SU-DHL-6 (cell line): ENCODE results near the gene INPP4B.

Experiments
- H2AFZ ChIP-seq: fragments of 200-600 bp; sonication (generic); 2 replicates; pipeline ENCODE4 v1.6.1; 2014; ENCODE audit warnings: low read depth, mild to moderate bottlenecking, moderate library complexity, mixed read lengths, antibody characterized with exemption, low read length; ENCODE audit not compliant: severe bottlenecking
- H3F3A ChIP-seq: fragments of 200-600 bp; shearing (Covaris generic); 2 replicates; pipeline ENCODE4 v1.6.0; 2016; ENCODE audit warnings: antibody characterized with exemption, mild to moderate bottlenecking; ENCODE audit not compliant: insufficient read depth
- H3K27ac ChIP-seq: fragments of 200-600 bp; sonication (generic); 2 replicates; pipeline ENCODE4 v1.5.1; 2016; ENCODE audit warnings: low read depth, mild to moderate bottlenecking, low read length, moderate library complexity, mixed read lengths
- H3K27me3 ChIP-seq: fragments of 200-600 bp; sonication (generic), shearing (Covaris generic); 2 replicates; pipeline ENCODE4 v1.6.0; 2014; ENCODE audit warnings: mild to moderate bottlenecking, low read length
- H3K36me3 ChIP-seq: fragments of 200-600 bp; sonication (generic); 2 replicates; pipeline ENCODE4 v1.6.1; 2014; ENCODE audit warnings: mild to moderate bottlenecking, low read length, mixed read lengths
- H3K4me2 ChIP-seq: fragments of 300-600, 200-600 bp; shearing (Covaris generic), sonication (generic); 2 replicates; pipeline ENCODE4 v1.6.0; 2014; ENCODE audit warnings: low read length, low read depth, mild to moderate bottlenecking; ENCODE audit not compliant: poor library complexity, severe bottlenecking
- H3K4me3 ChIP-seq: fragments of 200-600 bp; sonication (generic); 2 replicates; pipeline ENCODE4 v1.5.1; 2014; ENCODE audit warnings: antibody characterized with exemption, low read length, mild to moderate bottlenecking, mixed read lengths; ENCODE audit not compliant: insufficient read depth, poor library complexity, severe bottlenecking
- H3K79me2 ChIP-seq: fragments of 200-600 bp; sonication (generic); 2 replicates; pipeline ENCODE4 v1.6.1; 2014; ENCODE audit warnings: mild to moderate bottlenecking, low read length, moderate library complexity; ENCODE audit not compliant: insufficient read depth
- H3K9ac ChIP-seq: fragments of 200-600 bp; sonication (generic); 2 replicates; pipeline ENCODE4 v1.7.0; 2014; ENCODE audit warnings: mild to moderate bottlenecking, low read length
- H3K9me2 ChIP-seq: fragments of 200-600 bp; sonication (generic); replicated peaks from 2 replicates; pipeline ENCODE4 v1.6.1; 2014; ENCODE audit warnings: low read length; ENCODE audit not compliant: insufficient read depth
- H3K9me3 ChIP-seq: fragments of 200-600 bp; sonication (generic); 2 replicates; pipeline ENCODE4 v1.6.1; 2014; ENCODE audit warnings: low read length, mixed read lengths; ENCODE audit not compliant: insufficient read depth
- H4K20me1 ChIP-seq: fragments of 200-600 bp; sonication (generic); 2 replicates; pipeline ENCODE4 v1.6.1; 2014; ENCODE audit warnings: low read depth, mild to moderate bottlenecking, antibody characterized with exemption, low read length, moderate library complexity, mixed read lengths
- CTCF ChIP-seq: fragments of 200-600 bp; sonication (generic); IDR thresholded peaks from one replicate; pipeline ENCODE4 v1.5.1; 2017; ENCODE audit warnings: antibody characterized with exemption, mild to moderate bottlenecking, low read length, moderate library complexity; ENCODE audit not compliant: insufficient read depth, poor library complexity, severe bottlenecking
- EZH2phosphoT487 ChIP-seq: fragments of 200-600 bp; sonication (generic), shearing (Covaris generic); conservative IDR thresholded peaks from 2 replicates; pipeline ENCODE4 v1.6.1; 2018; ENCODE audit warnings: mild to moderate bottlenecking, antibody characterized with exemption, low read length, moderate library complexity, mixed read lengths

The INPP4B gene

GRCh38 chr4:142475663-142476062, 370.4 kb downstream of the INPP4B start:
- no peaks in the 10 kb centered on the region for H3K27me3 ChIP-seq
- no peak overlapping the region for H3K27ac ChIP-seq
- H3K4me3 ChIP-seq, result no peak overlapping the region
- no peaks in the 10 kb centered on the region for H3K9me2 ChIP-seq
- H2AFZ ChIP-seq, result no peak overlapping the region
- no peaks in the 10 kb centered on the region for H3K36me3 ChIP-seq
- TF ChIP-seq CTCF (no peak), EZH2phosphoT487 (no peak)
- no peak overlapping the region for H3K4me2 ChIP-seq
- H3K79me2 ChIP-seq, result no peaks in the 10 kb centered on the region
- no peaks in the 10 kb centered on the region for H4K20me1 ChIP-seq
- H3F3A ChIP-seq, result no peaks in the 10 kb centered on the region
- no peaks in the 10 kb centered on the region for H3K9me3 ChIP-seq
- H3K9ac ChIP-seq, result no peak overlapping the region

- Histone ChIP-seq H3K4me2 (no peak overlapping the region), H4K20me1 (no peaks in the 10 kb centered on the region), H3K27ac (no peak overlapping the region)
These were observed 371.6 kb downstream of the INPP4B start for GRCh38 chr4:142474398-142475087.

GRCh38 chr4:142473960-142474338, 372.2 kb downstream of the INPP4B start:
- Histone ChIP-seq H3K27ac (no peak overlapping the region), H3K9ac (no peak overlapping the region)
- no peak for TF ChIP-seq CTCF
- TF ChIP-seq EZH2phosphoT487, result no peak

More at GRCh38 chr4:142474398-142475087, 371.6 kb downstream of the INPP4B start:
- Histone ChIP-seq H3K9ac (no peak overlapping the region), H3K79me2 (no peaks in the 10 kb centered on the region), H3K9me2 (no peaks in the 10 kb centered on the region), H3K9me3 (no peaks in the 10 kb centered on the region), H2AFZ (no peak overlapping the region), H3K27me3 (no peaks in the 10 kb centered on the region), H3K36me3 (no peaks in the 10 kb centered on the region), H3F3A (no peaks in the 10 kb centered on the region), H3K4me3 (no peak overlapping the region)
- no peak for TF ChIP-seq CTCF
- no peak for TF ChIP-seq EZH2phosphoT487

More at GRCh38 chr4:142473960-142474338, 372.2 kb downstream of the INPP4B start:
- no peaks in the 10 kb centered on the region for H3F3A ChIP-seq
- no peaks in the 10 kb centered on the region for H3K27me3 ChIP-seq
- no peak overlapping the region for H2AFZ ChIP-seq
- no peaks in the 10 kb centered on the region for H3K79me2 ChIP-seq
- H4K20me1 ChIP-seq, result no peaks in the 10 kb centered on the region
- H3K36me3 ChIP-seq, result no peaks in the 10 kb centered on the region
- H3K9me3 ChIP-seq, result no peaks in the 10 kb centered on the region
- H3K4me3 ChIP-seq, result no peak overlapping the region
- H3K4me2 ChIP-seq, result no peak overlapping the region
- H3K9me2 ChIP-seq, result no peaks in the 10 kb centered on the region
